ENCODE data around the gene PRSS36.

DNA sequence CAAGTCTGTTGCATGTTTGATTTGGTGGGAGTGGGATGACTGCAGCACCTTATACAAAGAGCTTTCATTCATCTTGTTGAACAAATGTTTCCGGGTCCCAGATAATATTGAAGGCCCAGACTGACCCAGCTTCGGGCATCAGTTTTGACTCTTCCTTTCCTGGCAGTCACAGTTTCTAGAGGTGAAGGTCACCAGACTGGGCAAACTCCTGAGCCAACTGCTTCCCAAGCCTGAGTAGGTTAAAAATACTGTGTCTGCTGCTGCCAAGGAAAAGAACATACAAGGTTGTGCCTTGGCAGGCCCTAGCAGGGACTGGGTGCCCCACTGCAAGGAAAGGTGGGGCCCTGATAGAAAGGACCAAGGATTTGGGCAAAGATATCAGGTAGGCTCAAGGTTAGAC is 37.2 kb downstream of the PRSS36 start:
- no peak for TF ChIP-seq CTCF (conservative IDR thresholded peaks at IDR 0.05; ENCODE audit: low read depth, low read length)
- no peak for TF ChIP-seq RFX5 (IDR thresholded peaks at IDR 0.05; ENCODE audit: low read depth, low read length)
- no peak for TF ChIP-seq RAD21 (IDR thresholded peaks at IDR 0.05; ENCODE audit: low read length)
- TF ChIP-seq POLR2A (IDR thresholded peaks at IDR 0.05; ENCODE audit: low read depth, low read length), result no peak
- no peak for TF ChIP-seq RCOR1 (IDR thresholded peaks at IDR 0.05; ENCODE audit: insufficient replicate concordance, low read length)
